Esophagus muscularis mucosa (tissue), 3 donors: ENCODE data around the gene CYREN.

Experiments
- CTCF ChIP-seq, 3 experiments: fragments of 200-600 bp in 2 of 3; fragments of 450-650 bp in 1 of 3; sonication (generic) in 2 of 3; IDR thresholded peaks; one replicate each; pipeline ENCODE4 v1.5.1; 2017 to 2019; ENCODE audit warnings: antibody characterized with exemption in 3 of 3, mild to moderate bottlenecking in 2 of 3, moderate library complexity in 1 of 3
- POLR2A ChIP-seq: fragments of 450-650 bp; IDR thresholded peaks from one replicate; pipeline ENCODE4 v1.6.1; 2017; ENCODE audit warnings: antibody characterized with exemption, moderate library complexity, mild to moderate bottlenecking, low read depth

- TF ChIP-seq CTCF (IDR thresholded peaks at IDR 0.05) (no peak), POLR2A (no peak)
These were observed 36.5 kb upstream of the CYREN start for GRCh38 chr7:135206941-135207391.
